Measurements from ENCODE around the gene MARVELD3.

DNA sequence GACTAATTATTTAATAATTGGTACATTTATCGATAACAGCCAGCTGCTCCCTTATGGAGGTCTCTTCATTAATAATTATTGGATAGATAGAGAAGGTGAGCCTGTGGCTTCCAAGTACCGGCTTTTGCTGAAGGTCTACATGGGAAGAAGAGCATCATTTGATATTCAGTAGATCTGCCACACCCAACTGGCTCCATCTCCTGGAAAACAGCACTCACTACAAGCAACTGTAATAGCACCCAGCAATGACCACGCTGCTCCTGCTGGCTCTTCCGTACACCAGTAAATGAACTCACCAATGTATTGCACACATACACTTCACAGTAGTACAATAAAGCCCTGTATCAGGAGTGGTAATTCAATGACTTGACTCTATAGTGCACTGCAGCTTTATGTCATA, 19.5 kb downstream of the MARVELD3 start:
- TF ChIP-seq, protein P1, sequence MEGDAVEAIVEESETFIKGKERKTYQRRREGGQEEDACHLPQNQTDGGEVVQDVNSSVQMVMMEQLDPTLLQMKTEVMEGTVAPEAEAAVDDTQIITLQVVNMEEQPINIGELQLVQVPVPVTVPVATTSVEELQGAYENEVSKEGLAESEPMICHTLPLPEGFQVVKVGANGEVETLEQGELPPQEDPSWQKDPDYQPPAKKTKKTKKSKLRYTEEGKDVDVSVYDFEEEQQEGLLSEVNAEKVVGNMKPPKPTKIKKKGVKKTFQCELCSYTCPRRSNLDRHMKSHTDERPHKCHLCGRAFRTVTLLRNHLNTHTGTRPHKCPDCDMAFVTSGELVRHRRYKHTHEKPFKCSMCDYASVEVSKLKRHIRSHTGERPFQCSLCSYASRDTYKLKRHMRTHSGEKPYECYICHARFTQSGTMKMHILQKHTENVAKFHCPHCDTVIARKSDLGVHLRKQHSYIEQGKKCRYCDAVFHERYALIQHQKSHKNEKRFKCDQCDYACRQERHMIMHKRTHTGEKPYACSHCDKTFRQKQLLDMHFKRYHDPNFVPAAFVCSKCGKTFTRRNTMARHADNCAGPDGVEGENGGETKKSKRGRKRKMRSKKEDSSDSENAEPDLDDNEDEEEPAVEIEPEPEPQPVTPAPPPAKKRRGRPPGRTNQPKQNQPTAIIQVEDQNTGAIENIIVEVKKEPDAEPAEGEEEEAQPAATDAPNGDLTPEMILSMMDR (IDR thresholded peaks at IDR 0.05), result peak in 1 of 7 experiments; percentile 27
- TF ChIP-seq POLR2A (IDR thresholded peaks at IDR 0.05), result no peak
- no peak for TF ChIP-seq POLR2AphosphoS5 (IDR thresholded peaks at IDR 0.05)
